ENCODE measurements around the gene TTC17. TPM values are rescaled to one million over a fixed set of nuclear protein-coding genes. Genes with fewer than 3 reads are reported as not detected.

TTC17 gene
- total RNA-seq, 1 experiment from 2014 or later, result 62.6 TPM

GRCh38 chr11:43518408-43519160 lies 159.9 kb downstream of the TTC17 start:
- no peak for DNase-seq (ENCODE audit: extremely low read depth, low read depth)

- no peak for DNase-seq (ENCODE audit: extremely low read depth, low read depth)
Observed at GRCh38 chr11:43521471-43521870, 162.8 kb downstream of the TTC17 start.

GRCh38 chr11:43523632-43524031 lies 164.9 kb downstream of the TTC17 start:
- DNase-seq (ENCODE audit: extremely low read depth, low read depth), result no peak

- no peak for DNase-seq (ENCODE audit: extremely low read depth, low read depth)
Observed at GRCh38 chr11:43532041-43532440, 173.3 kb downstream of the TTC17 start.

GRCh38 chr11:43537833-43538615 lies 179.3 kb downstream of the TTC17 start:
- DNase-seq (ENCODE audit: extremely low read depth, low read depth), result no peak

- DNase-seq (ENCODE audit: extremely low read depth, low read depth), result no peak
Observed at GRCh38 chr11:43541993-43542392, 183.3 kb downstream of the TTC17 start.

GRCh38 chr11:43542750-43543712 lies 184.3 kb downstream of the TTC17 start:
- no peak for DNase-seq (ENCODE audit: extremely low read depth, low read depth)

Small RNA genes lying within 50 kb of the gene (small RNA-seq; reads per million reads assigned to genes)
- gene RF00019 (0 reads per million in 2 experiments), gene RN7SKP287 (0 reads per million in 2 experiments)

Other genes with a start within 250 kb of the TTC17 start
- 54.3 and 68.4 TPM in 2 replicates for gene API5, start 46.9 kb upstream of the TTC17 start, total RNA-seq (2014; rRNA removed; shearing (Covaris generic))